Activated B cell treated with CpG ODN at 0.5 μM for 24 hours (primary cell): Measurements from ENCODE around the gene WNT4. TPM values are rescaled to one million over a fixed set of nuclear protein-coding genes. Genes with fewer than 3 reads are reported as not detected.
A peak's percentile ranks its signal among the peaks of the same experiment; 100 is the strongest.

ENCODE experiments used
- ATAC-seq: fragments of 200-7000 bp; cut with Tn5 transposase; one replicate; pipeline ENCODE4 v1.10.0; 2021; ENCODE audit warnings: low read depth, mild to moderate bottlenecking, moderate library complexity
- CTCF ChIA-PET: fragments of 350-600 bp; sonication (Branson Sonifier 250); formaldehyde crosslinking; loops from one replicate; lab custom pipeline; 2021; ENCODE audit warnings: antibody characterized with exemption; lab: Charles Lee
- POLR2A ChIA-PET: fragments of 350-600 bp; sonication (Branson Sonifier 250); formaldehyde crosslinking; loops from one replicate; lab custom pipeline; 2021; ENCODE audit warnings: antibody characterized with exemption; lab: Charles Lee
- DNase-seq: peaks from one replicate; pipeline ENCODE4 v3.0.0; 2022
- H3K27ac Mint-ChIP-seq: one replicate; pipeline ENCODE4 v1.8.0; 2020; ENCODE audit warnings: mixed read lengths
- H3K27me3 Mint-ChIP-seq: one replicate; pipeline ENCODE4 v1.8.0; 2021; ENCODE audit warnings: mixed read lengths
- H3K36me3 Mint-ChIP-seq: one replicate; pipeline ENCODE4 v1.8.0; 2021; ENCODE audit warnings: low read depth, mixed read lengths
- H3K4me1 Mint-ChIP-seq: one replicate; pipeline ENCODE4 v1.8.0; 2021; ENCODE audit warnings: mixed read lengths
- H3K4me3 Mint-ChIP-seq: one replicate; pipeline ENCODE4 v1.8.0; 2020; ENCODE audit warnings: mild to moderate bottlenecking, mixed read lengths
- H3K9me3 Mint-ChIP-seq: one replicate; pipeline ENCODE4 v1.8.0; 2020; ENCODE audit warnings: mixed read lengths
- CTCF ChIP-seq: fragments of 200-600 bp; IDR thresholded peaks from one replicate; pipeline ENCODE4 v1.8.0; 2022; ENCODE audit warnings: antibody characterized with exemption, mild to moderate bottlenecking
- intact Hi-C: fragments of 100-400 bp; cut with micrococcal nuclease; formaldehyde crosslinking; loops from one replicate; pipeline ENCODE4 v1.15.1; 2024
- total RNA-seq: library from RNA; stranded (reverse); gene quantifications from 2 replicates; pipeline ENCODE4 v1.2.3, GENCODE V29; 2022

The WNT4 gene
- total RNA-seq, 1 donor from 2014 or later = 7.9 TPM

- no peak for TF ChIP-seq CTCF
- DNase-seq (no peak), ATAC-seq (no peak)
- ChIA-PET POLR2A (interaction anchor here (0.6 to 1.1 kb wide), 2 partner anchors 44 to 66 kb away, joined by 3 read pairs; no protein-coding TSS in a partner anchor), CTCF (interaction anchor here (1.5 kb wide), 1 partner anchor 72 kb away, joined by 6 read pairs; no protein-coding TSS in a partner anchor)
- Mint-ChIP-seq H3K4me3 (no peak overlapping the region), H3K9me3 (no peaks in the 10 kb centered on the region), H3K27ac (peak overlapping the region; percentile 19), H3K27me3 (no peaks in the 10 kb centered on the region), H3K4me1 (peaks cover 80% of the 10 kb centered on the region), H3K36me3 (peaks cover 89% of the 10 kb centered on the region)
- intact Hi-C loops = loop anchor here (5.0 kb wide), 2 partner anchors 39 to 551 kb away; partner anchors contain the start of genes C1QC and CDC42
Observed at GRCh38 chr1:22090867-22091266, 52.0 kb downstream of the WNT4 start.

- no peaks in the 10 kb centered on the region for H3K9me3 Mint-ChIP-seq
- H3K4me1 Mint-ChIP-seq = peaks cover 83% of the 10 kb centered on the region
- no peak for ATAC-seq
- POLR2A ChIA-PET = no interaction called here
- no peaks in the 10 kb centered on the region for H3K27me3 Mint-ChIP-seq
- CTCF ChIA-PET = interaction anchor here (1.1 to 1.5 kb wide), 2 partner anchors 68 to 70 kb away, joined by 4 to 6 read pairs; no protein-coding TSS in a partner anchor
- intact Hi-C loops = loop anchor here (5.0 kb wide), 2 partner anchors 37 to 553 kb away; partner anchors contain the start of genes C1QC and CDC42
- no peak for DNase-seq
- peak overlapping the region; percentile 57 for H3K27ac Mint-ChIP-seq
- no peak for TF ChIP-seq CTCF
- peak overlapping the region; percentile 42 for H3K4me3 Mint-ChIP-seq
- H3K36me3 Mint-ChIP-seq = peaks cover 90% of the 10 kb centered on the region
Observed at GRCh38 chr1:22089787-22090186, 53.1 kb downstream of the WNT4 start.

- peak overlapping the region; percentile 67 for H3K27ac Mint-ChIP-seq
- H3K27me3 Mint-ChIP-seq = no peaks in the 10 kb centered on the region
- peaks cover 92% of the 10 kb centered on the region for H3K36me3 Mint-ChIP-seq
- TF ChIP-seq CTCF = no peak
- H3K4me3 Mint-ChIP-seq = peak overlapping the region; percentile 20
- H3K9me3 Mint-ChIP-seq = no peaks in the 10 kb centered on the region
- POLR2A ChIA-PET = no interaction called here
- peaks cover 81% of the 10 kb centered on the region for H3K4me1 Mint-ChIP-seq
- DNase-seq = no peak
- no peak for ATAC-seq
- intact Hi-C loops = no loop called here
- CTCF ChIA-PET = interaction anchor here (1.1 kb wide), 1 partner anchor 68 kb away, joined by 4 read pairs; no protein-coding TSS in a partner anchor
Observed at GRCh38 chr1:22089134-22089571, 53.7 kb downstream of the WNT4 start.

- ChIA-PET CTCF (interaction anchor here (1.0 kb wide), 1 partner anchor 65 kb away, joined by 4 read pairs; no protein-coding TSS in a partner anchor), POLR2A (interaction anchor here (0.6 to 1.1 kb wide), 2 partner anchors 22 to 36 kb away, joined by 3 to 4 read pairs; partner anchors contain the start of gene CDC42)
- Mint-ChIP-seq H3K4me1 (peaks cover 79% of the 10 kb centered on the region), H3K36me3 (peaks cover 93% of the 10 kb centered on the region), H3K27me3 (no peaks in the 10 kb centered on the region), H3K9me3 (no peaks in the 10 kb centered on the region), H3K27ac (peak overlapping the region; percentile 63), H3K4me3 (peak overlapping the region; percentile 46)
- no peak for TF ChIP-seq CTCF
- no peak for DNase-seq
- intact Hi-C loops = no loop called here
- ATAC-seq = no peak
Observed at GRCh38 chr1:22088331-22088730, 54.6 kb downstream of the WNT4 start.

GRCh38 chr1:22080191-22080590, 62.7 kb downstream of the WNT4 start:
- Mint-ChIP-seq H3K36me3 (peaks cover 84% of the 10 kb centered on the region), H3K4me1 (peaks cover 71% of the 10 kb centered on the region), H3K27ac (no peak overlapping the region), H3K27me3 (no peaks in the 10 kb centered on the region), H3K4me3 (no peak overlapping the region), H3K9me3 (no peaks in the 10 kb centered on the region)
- POLR2A ChIA-PET = interaction anchor here (0.5 to 1.9 kb wide), 5 partner anchors 12 to 381 kb away, joined by 4 to 7 read pairs (median 6); partner anchors contain the start of gene CDC42
- no peak for ATAC-seq
- intact Hi-C loops = no loop called here
- no peak for DNase-seq
- TF ChIP-seq CTCF = no peak
- CTCF ChIA-PET = interaction anchor here (1.0 to 1.7 kb wide), 3 partner anchors 55 to 59 kb away, joined by 3 to 5 read pairs (median 4); no protein-coding TSS in a partner anchor
